Activated CD4-positive, alpha-beta T cell treated with anti-CD3 and anti-CD28 coated beads, Interleukin-2, amount 10 ng/mL, durations not matched to agents 7 days and 5 days (primary cell): ENCODE results near the gene MAP2K6. TPM values are rescaled to one million over a fixed set of nuclear protein-coding genes. Genes with fewer than 3 reads are reported as not detected.

Experiments
- CTCF ChIA-PET: fragments of 350-600 bp; sonication (Branson Sonifier 250); formaldehyde crosslinking; loops from one replicate; lab custom pipeline; 2021; ENCODE audit warnings: antibody characterized with exemption; lab: Charles Lee
- POLR2A ChIA-PET: fragments of 350-600 bp; sonication (Branson Sonifier 250); formaldehyde crosslinking; loops from one replicate; lab custom pipeline; 2021; ENCODE audit warnings: antibody characterized with exemption; lab: Charles Lee
- DNase-seq: peaks from one replicate; pipeline ENCODE4 v3.0.0-alpha.2; 2020
- H3K27ac Mint-ChIP-seq: one replicate; pipeline ENCODE4 v1.8.0; 2021; ENCODE audit warnings: mild to moderate bottlenecking, moderate library complexity, mixed read lengths
- H3K27me3 Mint-ChIP-seq: one replicate; pipeline ENCODE4 v1.8.0; 2021; ENCODE audit warnings: mixed read lengths
- H3K36me3 Mint-ChIP-seq: one replicate; pipeline ENCODE4 v1.8.0; 2021; ENCODE audit warnings: low read depth, mixed read lengths
- H3K4me1 Mint-ChIP-seq: one replicate; pipeline ENCODE4 v1.8.0; 2021; ENCODE audit warnings: mixed read lengths
- H3K4me3 Mint-ChIP-seq: one replicate; pipeline ENCODE4 v1.8.0; 2021; ENCODE audit warnings: mild to moderate bottlenecking, moderate library complexity, mixed read lengths
- H3K9me3 Mint-ChIP-seq: one replicate; pipeline ENCODE4 v1.8.0; 2021; ENCODE audit warnings: mixed read lengths
- total RNA-seq, 2 experiments: library from RNA; stranded (reverse); gene quantifications; one replicate each; pipeline ENCODE4 v1.2.3, GENCODE V29; 2021

MAP2K6 gene
- total RNA-seq, 2 experiments from 2014 or later = 11.0 to 11.6 TPM

DNA sequence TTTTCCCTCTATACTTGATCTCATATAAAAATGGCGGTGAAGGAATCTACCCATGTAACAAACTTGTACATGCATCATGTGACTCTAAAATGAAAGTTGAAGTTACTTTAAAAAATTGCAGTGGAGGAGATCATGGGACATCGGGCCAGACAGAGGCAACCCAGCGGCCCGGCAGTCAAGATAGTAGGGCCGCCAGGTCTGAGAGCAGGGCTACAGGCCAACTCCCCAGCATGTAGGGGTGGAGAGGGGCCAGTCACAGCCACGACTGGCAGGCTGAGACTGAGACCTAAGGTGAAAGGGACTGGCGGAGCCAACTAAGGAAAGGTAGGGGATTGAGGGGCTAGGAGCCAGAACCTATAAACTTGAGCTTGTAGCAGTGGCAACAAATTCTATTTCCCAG lies 150.9 kb downstream of the MAP2K6 start:
- DNase-seq = no peak
- ChIA-PET POLR2A (no interaction called here), CTCF (no interaction called here)
- H3K36me3 Mint-ChIP-seq = no peaks in the 10 kb centered on the region
- H3K27me3 Mint-ChIP-seq = peaks cover 3% of the 10 kb centered on the region
- H3K4me1 Mint-ChIP-seq = peaks cover 5% of the 10 kb centered on the region
- H3K9me3 Mint-ChIP-seq = no peaks in the 10 kb centered on the region
- no peak overlapping the region for H3K27ac Mint-ChIP-seq
- no peak overlapping the region for H3K4me3 Mint-ChIP-seq

DNA sequence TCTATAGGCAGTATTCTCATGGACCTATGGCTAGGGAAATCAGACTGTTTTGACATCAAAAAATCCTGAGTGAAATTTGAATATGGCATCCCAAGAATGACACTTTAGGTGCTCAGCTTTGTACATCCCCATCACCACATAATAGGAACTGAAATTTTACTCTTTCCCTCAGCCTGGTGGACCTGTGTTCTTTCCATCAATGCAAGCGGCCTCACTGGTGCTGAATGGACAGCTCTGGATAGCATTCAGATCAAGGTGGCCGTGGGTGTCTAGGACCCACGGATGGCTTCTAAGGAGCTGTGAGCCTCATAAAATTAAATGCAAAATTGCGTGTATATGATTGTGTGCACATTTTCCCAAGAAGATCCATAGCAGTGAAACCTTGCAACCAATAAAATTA lies 152.6 kb downstream of the MAP2K6 start:
- H3K4me3 Mint-ChIP-seq = no peak overlapping the region
- CTCF ChIA-PET = no interaction called here
- POLR2A ChIA-PET = interaction anchor here (0.6 kb wide), 1 partner anchor 993 kb away, joined by 3 read pairs; no protein-coding TSS in a partner anchor
- peaks cover 15% of the 10 kb centered on the region for H3K27me3 Mint-ChIP-seq
- no peak overlapping the region for H3K27ac Mint-ChIP-seq
- DNase-seq = no peak
- H3K4me1 Mint-ChIP-seq = peaks cover 5% of the 10 kb centered on the region
- H3K9me3 Mint-ChIP-seq = no peaks in the 10 kb centered on the region
- no peaks in the 10 kb centered on the region for H3K36me3 Mint-ChIP-seq

DNA sequence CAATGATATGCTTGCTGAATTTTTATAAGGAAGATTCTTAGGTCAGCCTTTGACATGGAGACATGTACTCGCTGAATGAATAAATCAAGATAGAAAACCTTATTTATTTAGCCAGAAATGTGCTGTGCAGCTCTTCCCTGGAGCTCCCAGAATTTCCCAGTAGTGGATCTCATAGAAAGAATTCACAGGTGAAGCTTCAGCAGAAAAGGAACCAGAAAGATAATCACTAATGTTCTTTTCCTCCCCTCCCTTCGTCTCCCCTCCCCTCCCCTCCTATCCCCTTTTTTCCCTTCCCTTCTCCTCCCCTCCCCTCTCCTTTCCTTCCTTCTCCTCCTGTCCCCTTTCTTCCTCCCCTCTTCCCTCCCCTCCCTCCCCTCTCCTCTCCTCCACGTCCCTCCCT lies 158.2 kb downstream of the MAP2K6 start:
- no peak overlapping the region for H3K4me3 Mint-ChIP-seq
- ChIA-PET CTCF (no interaction called here), POLR2A (no interaction called here)
- H3K36me3 Mint-ChIP-seq = no peaks in the 10 kb centered on the region
- no peak for DNase-seq
- H3K27ac Mint-ChIP-seq = no peak overlapping the region
- peaks cover 23% of the 10 kb centered on the region for H3K27me3 Mint-ChIP-seq
- H3K4me1 Mint-ChIP-seq = peaks cover 5% of the 10 kb centered on the region
- no peaks in the 10 kb centered on the region for H3K9me3 Mint-ChIP-seq

DNA sequence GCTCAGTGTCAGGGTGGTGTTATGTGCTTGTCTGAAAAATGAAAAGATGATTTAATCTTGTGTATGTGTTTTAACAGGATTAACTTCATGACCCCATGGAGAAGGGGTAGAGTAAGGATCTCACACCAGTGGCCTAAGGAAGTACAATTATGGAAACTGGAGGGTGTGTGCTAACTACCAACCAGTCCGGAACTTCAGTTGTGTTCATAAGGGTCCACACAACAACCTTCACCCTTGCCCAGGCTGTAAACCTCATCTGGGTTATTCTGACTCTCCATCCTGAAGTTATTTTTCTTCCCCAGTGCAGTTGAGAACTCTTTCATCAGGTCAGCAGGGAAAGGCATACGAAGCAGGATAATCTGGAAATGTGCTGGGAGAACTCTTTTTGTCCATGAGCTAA lies 158.9 kb downstream of the MAP2K6 start:
- ChIA-PET CTCF (no interaction called here), POLR2A (no interaction called here)
- Mint-ChIP-seq H3K9me3 (no peaks in the 10 kb centered on the region), H3K27ac (no peak overlapping the region), H3K4me3 (no peak overlapping the region), H3K4me1 (peaks cover 5% of the 10 kb centered on the region), H3K36me3 (no peaks in the 10 kb centered on the region), H3K27me3 (peaks cover 23% of the 10 kb centered on the region)
- no peak for DNase-seq

DNA sequence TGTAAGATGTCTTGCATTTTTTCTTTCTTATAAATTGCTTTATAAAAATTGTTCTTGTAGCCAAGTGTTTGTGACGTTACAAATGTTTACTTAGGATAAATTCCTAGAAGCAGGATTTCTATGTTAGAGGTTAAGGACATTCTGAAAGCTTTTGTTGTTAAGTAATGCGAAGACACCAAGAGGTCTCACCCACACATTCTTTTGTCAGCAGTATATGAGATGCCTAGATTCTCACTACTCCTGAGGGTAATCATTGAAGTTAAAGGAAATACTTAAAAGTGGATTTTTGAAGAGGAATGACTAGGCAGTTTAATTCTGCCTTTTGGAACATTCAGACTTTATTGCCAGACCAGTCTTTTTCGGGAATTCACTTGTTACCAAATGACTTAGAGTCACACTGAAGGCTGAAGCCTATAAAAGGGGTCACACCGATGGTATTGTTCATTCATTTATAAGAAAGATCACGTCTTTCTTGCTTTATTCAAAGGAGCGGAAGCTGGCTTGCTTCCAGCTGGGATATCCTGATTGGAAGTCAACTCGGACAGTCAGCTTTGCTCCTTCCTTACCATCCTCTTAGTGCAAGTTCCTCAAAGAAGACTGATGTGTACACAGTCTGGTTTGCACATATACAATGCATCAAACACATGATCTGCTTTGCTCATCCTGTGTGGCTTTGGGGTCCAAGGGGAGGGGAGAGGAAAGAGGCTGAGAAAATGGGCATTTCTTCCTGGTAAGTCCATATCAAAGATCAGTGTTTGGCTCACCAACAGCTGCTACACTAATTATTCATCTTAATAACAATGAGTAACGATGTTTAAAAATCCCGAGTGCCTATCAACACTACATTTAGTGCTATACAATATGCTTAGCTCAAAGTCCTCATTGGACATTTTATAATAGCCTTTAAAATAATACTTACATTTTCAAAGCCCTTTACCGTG lies 160.0 kb downstream of the MAP2K6 start:
- Mint-ChIP-seq H3K4me1 (no peaks in the 10 kb centered on the region), H3K27me3 (peaks cover 23% of the 10 kb centered on the region), H3K4me3 (no peak overlapping the region), H3K27ac (no peak overlapping the region), H3K9me3 (no peaks in the 10 kb centered on the region), H3K36me3 (no peaks in the 10 kb centered on the region)
- ChIA-PET CTCF (no interaction called here), POLR2A (no interaction called here)
- DNase-seq = no peak

DNA sequence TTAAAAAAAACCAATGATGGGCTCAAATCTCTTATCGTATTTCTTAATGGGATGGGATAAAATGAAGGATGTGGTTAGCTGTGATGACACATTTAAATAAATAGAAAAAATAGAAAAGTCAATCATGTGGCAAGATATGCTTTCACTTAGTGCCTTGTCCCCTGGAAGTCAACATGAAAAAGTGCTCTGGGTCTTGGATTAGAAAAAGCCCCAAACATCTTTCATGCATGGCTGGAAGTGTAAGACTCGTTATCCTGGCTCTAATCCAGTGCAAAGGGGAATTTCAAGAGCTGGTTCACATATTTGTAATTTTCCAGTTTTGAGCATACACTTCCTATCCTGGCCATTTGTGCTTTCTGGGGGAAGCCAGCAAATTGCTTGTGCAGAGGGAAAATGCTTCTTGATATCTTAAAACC lies 160.9 kb downstream of the MAP2K6 start:
- ChIA-PET CTCF (interaction anchor here (1.0 kb wide), 1 partner anchor 32 kb away, joined by 3 read pairs; no protein-coding TSS in a partner anchor), POLR2A (no interaction called here)
- no peak for DNase-seq
- no peaks in the 10 kb centered on the region for H3K9me3 Mint-ChIP-seq
- peaks cover 28% of the 10 kb centered on the region for H3K27me3 Mint-ChIP-seq
- peaks cover 3% of the 10 kb centered on the region for H3K4me1 Mint-ChIP-seq
- no peak overlapping the region for H3K4me3 Mint-ChIP-seq
- no peak overlapping the region for H3K27ac Mint-ChIP-seq
- H3K36me3 Mint-ChIP-seq = no peaks in the 10 kb centered on the region

DNA sequence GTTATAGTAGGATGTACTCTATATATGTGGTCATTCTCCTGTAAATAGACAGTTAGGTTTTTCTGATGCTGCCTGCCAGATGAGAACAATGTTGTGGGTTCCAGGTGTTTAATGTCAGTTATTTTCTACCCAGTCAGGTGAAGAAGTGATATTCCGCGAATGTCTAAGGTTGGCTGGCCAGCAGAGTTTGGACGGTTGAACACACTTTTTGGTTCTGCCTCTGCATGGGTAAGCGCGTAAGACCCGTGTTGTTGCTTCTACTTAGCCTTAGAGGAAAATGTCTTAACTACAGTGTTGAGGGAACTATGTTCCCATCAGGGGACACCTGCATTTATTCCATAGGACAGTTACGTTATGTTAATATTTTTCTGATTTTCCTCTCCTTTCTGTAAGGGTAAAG lies 162.6 kb downstream of the MAP2K6 start:
- ChIA-PET CTCF (interaction anchor here (1.1 kb wide), 1 partner anchor 29 kb away, joined by 3 read pairs; no protein-coding TSS in a partner anchor), POLR2A (no interaction called here)
- Mint-ChIP-seq H3K4me3 (no peak overlapping the region), H3K9me3 (no peaks in the 10 kb centered on the region), H3K27me3 (peaks cover 23% of the 10 kb centered on the region), H3K27ac (no peak overlapping the region), H3K36me3 (no peaks in the 10 kb centered on the region), H3K4me1 (peaks cover 15% of the 10 kb centered on the region)
- DNase-seq = no peak

DNA sequence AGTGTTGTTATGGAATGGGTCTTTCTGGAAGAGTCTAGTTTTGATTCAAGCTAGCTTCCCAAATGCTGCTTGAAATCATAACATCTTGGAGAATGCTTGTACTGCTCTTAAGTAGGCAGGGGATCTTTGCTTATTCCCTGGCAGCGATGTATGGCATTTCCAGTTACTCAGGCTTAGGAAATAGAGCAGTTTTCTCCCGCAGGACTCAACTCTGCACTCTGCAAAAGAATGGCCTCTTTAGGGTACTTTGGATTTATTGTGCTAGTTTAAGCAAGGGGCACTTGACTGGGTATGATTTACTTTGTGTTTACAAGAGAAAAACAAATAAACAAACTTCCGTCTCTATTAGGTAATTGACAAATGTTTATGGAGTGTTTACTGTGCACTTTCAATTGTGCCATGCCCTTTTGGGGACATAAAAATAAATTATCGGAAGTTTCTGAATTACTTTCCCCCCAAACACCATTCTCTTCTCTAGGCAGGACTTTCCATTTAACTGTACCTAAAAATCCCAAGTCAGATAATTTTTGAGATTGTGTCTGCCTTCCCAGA lies 164.0 kb downstream of the MAP2K6 start:
- no peaks in the 10 kb centered on the region for H3K9me3 Mint-ChIP-seq
- no peak overlapping the region for H3K27ac Mint-ChIP-seq
- peaks cover 25% of the 10 kb centered on the region for H3K27me3 Mint-ChIP-seq
- H3K4me1 Mint-ChIP-seq = peaks cover 15% of the 10 kb centered on the region
- no peak overlapping the region for H3K4me3 Mint-ChIP-seq
- no peak for DNase-seq
- CTCF ChIA-PET = interaction anchor here (1.1 kb wide), 1 partner anchor 28 kb away, joined by 3 read pairs; no protein-coding TSS in a partner anchor
- POLR2A ChIA-PET = no interaction called here
- no peaks in the 10 kb centered on the region for H3K36me3 Mint-ChIP-seq

DNA sequence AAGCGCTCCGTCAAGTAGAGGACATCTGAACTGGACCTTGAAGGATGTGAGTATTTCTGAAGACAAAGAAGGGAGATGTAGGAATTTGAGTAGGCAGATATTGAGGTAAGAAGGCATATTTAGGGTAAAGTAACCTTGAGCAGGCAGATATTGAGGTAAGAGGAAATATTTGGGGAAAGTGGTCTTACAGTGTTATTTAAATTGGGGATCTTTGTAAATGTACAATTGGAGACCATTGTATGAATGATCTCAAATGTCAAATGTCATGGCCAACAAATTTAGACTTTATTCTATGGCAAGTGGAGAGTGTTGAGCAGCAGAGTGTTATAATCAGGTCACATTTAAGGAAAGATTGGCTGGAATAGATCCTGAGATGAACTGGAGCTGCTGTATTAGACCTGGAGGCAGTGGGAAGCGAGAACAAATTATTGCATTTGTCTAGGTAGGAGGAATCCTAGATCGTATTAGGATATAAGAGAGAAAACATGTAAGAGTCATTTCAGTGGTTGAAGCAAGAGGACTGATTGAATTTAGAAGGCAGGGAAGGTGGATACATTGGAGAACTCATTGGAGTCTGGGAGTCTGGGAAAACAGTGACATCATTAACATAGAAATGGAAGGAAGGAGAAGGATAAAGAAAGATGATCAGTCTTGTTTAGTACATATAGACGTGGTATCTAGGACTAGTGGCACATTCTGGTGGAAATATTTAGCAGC lies 165.6 kb downstream of the MAP2K6 start:
- Mint-ChIP-seq H3K27ac (no peak overlapping the region), H3K27me3 (peaks cover 23% of the 10 kb centered on the region), H3K9me3 (no peaks in the 10 kb centered on the region), H3K4me3 (no peak overlapping the region), H3K4me1 (peaks cover 15% of the 10 kb centered on the region), H3K36me3 (no peaks in the 10 kb centered on the region)
- ChIA-PET POLR2A (no interaction called here), CTCF (no interaction called here)
- no peak for DNase-seq

DNA sequence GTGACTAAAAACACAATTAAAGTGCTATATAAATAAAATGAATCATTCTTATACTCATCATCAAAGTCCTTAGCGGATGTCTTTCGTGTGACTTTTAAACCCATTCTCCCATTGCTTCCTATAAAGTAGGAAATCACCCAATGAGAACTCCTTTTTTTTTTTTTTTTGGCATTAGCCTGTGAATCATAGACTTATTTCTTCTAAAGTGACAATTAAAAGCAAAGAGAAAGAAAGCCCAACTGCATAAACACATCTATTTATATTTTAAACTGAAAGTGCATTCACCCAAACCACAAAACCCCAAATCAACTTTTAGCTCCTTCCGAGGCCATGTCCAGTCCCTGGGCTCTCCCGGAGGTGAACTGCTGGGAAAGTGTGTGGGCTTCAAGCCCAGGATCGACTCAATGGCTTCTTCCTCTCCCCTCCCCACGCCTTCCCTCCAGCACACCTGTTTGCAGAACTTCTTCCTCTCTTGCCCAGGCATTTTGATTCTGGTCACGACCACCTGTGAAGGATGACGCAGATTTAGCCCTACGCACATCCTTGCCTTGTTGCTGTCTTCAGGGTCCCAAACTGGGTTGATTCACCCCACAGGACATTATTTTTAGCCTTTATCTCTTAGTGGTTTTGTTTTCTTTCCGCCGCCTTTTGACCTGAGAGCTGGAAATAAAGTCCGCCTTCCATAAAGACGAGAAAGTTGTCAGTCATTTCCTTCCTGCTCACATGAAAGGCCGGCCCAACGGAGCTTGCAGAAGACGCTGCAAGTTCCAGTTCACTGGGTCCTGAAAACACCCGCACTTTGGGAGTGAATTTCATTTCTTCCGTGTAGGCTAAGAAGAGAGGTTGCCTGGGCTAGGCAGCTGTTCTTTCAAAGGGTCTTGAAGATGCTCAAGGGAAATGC lies 166.8 kb downstream of the MAP2K6 start:
- no peaks in the 10 kb centered on the region for H3K9me3 Mint-ChIP-seq
- peaks cover 15% of the 10 kb centered on the region for H3K4me1 Mint-ChIP-seq
- peak overlapping the region; percentile 34 for H3K27ac Mint-ChIP-seq
- POLR2A ChIA-PET = no interaction called here
- CTCF ChIA-PET = interaction anchor here (0.6 kb wide), 1 partner anchor 227 kb away, joined by 3 read pairs; no protein-coding TSS in a partner anchor
- H3K27me3 Mint-ChIP-seq = peaks cover 23% of the 10 kb centered on the region
- H3K4me3 Mint-ChIP-seq = peak overlapping the region; percentile 66
- DNase-seq = peak; percentile 22
- H3K36me3 Mint-ChIP-seq = no peaks in the 10 kb centered on the region

DNA sequence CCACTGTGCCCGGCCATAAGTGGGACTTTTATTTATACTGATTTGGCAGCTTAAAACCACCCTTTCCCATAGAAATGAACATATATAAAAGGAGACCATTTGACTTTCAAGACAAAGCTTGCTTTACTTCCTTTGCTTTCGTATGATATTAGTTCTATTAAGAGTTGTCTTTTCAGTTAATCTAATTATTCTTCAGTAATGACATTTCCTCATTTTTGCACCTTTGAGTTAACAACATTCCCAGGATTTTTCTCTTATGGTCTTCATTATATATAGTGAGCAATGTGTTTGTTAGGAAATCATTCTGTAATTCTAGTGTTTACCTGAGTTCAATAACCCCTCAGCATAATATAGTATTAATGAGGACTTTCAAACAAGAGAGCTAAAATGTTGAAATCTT lies 173.8 kb downstream of the MAP2K6 start:
- POLR2A ChIA-PET = no interaction called here

DNA sequence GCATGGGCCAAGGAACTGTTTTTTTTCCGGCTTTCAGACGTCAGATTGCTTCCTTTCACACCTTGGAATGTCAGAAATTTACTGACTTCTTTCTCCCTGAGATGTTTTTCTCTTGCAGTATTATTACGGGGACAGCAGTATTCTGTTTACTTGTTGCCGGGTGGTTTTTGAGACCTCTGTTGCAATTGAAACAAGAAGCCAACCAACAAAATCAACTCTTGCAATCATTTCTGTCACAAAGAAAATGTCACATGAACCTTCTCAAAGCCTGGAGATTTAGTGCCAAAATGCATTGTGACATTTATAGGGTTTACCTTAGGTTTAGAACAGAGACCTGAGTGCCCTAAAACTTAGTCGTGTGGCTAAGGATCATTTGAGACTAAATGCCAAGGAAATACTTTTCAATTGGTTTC lies 174.3 kb downstream of the MAP2K6 start:
- Mint-ChIP-seq H3K27me3 (peaks cover 10% of the 10 kb centered on the region), H3K4me1 (no peaks in the 10 kb centered on the region), H3K27ac (no peak overlapping the region), H3K4me3 (no peak overlapping the region), H3K9me3 (no peaks in the 10 kb centered on the region), H3K36me3 (no peaks in the 10 kb centered on the region)
- no peak for DNase-seq
- POLR2A ChIA-PET = no interaction called here
- CTCF ChIA-PET = no interaction called here

More for the DNA sequence above, 173.8 kb downstream of the MAP2K6 start:
- CTCF ChIA-PET = no interaction called here
- Mint-ChIP-seq H3K36me3 (no peaks in the 10 kb centered on the region), H3K27ac (no peak overlapping the region), H3K4me1 (no peaks in the 10 kb centered on the region), H3K9me3 (no peaks in the 10 kb centered on the region), H3K27me3 (peaks cover 10% of the 10 kb centered on the region), H3K4me3 (no peak overlapping the region)
- DNase-seq = no peak
